H1 (cell line): ENCODE measurements around the gene SERPINH1. TPM values are rescaled to one million over a fixed set of nuclear protein-coding genes. Genes with fewer than 3 reads are reported as not detected.

Source experiments
- CTCF ChIA-PET: fragments of 300-600 bp; sonication (Branson Sonifier 250); formaldehyde crosslinking; loops from one replicate; lab custom pipeline; 2021; ENCODE audit not compliant: partially characterized antibody; lab: Charles Lee
- POLR2A ChIA-PET: fragments of 300-600 bp; sonication (Branson Sonifier 250); formaldehyde crosslinking; loops from one replicate; lab custom pipeline; 2021; ENCODE audit warnings: inconsistent platforms; ENCODE audit not compliant: partially characterized antibody; lab: Charles Lee
- DNase-seq, 2 experiments: peaks; one replicate each; pipeline versions ENCODE4 v3.0.0 to v3.0.0-alpha.2; 2010 to 2022; ENCODE audit warnings: low spot score in 2 of 2, low read depth in 1 of 2, mixed read lengths in 1 of 2
- FAIRE-seq: peaks from 2 replicates; lab custom pipeline; 2011; peaks lifted over from hg19 to GRCh38; lab: Jason Lieb, UNC
- H2AFZ ChIP-seq: 2 replicates; pipeline ENCODE4 v1.8.1; 2012; ENCODE audit warnings: low read length, inconsistent platforms
- H2AK5ac ChIP-seq: 2 replicates; pipeline ENCODE4 v1.6.1; 2013; ENCODE audit warnings: low read depth, low read length
- H2BK120ac ChIP-seq: replicated peaks from 2 replicates; pipeline ENCODE3; 2013; ENCODE audit warnings: low read depth, low read length, inconsistent platforms
- H2BK12ac ChIP-seq: 2 replicates; pipeline ENCODE4 v1.6.1; 2013; ENCODE audit warnings: low read depth, low read length
- H2BK15ac ChIP-seq: 2 replicates; pipeline ENCODE4 v1.6.1; 2013; ENCODE audit warnings: low read length
- H2BK20ac ChIP-seq: 2 replicates; pipeline ENCODE4 v1.6.1; 2013; ENCODE audit warnings: low read length
- H2BK5ac ChIP-seq: 2 replicates; pipeline ENCODE4 v1.6.1; 2013; ENCODE audit warnings: low read depth, low read length
- H3K14ac ChIP-seq: 2 replicates; pipeline ENCODE4 v1.6.1; 2013; ENCODE audit warnings: inconsistent platforms; ENCODE audit not compliant: insufficient read length
- H3K18ac ChIP-seq: 2 replicates; pipeline ENCODE4 v1.6.1; 2013; ENCODE audit warnings: low read length; ENCODE audit errors: extremely low read depth
- H3K23ac ChIP-seq: 2 replicates; pipeline ENCODE4 v1.6.1; 2013; ENCODE audit warnings: inconsistent platforms; ENCODE audit not compliant: insufficient read length
- H3K23me2 ChIP-seq: 2 replicates; pipeline ENCODE4 v1.6.1; 2013; ENCODE audit warnings: low read depth, low read length
- H3K27ac ChIP-seq: 2 replicates; pipeline ENCODE4 v1.6.1; 2011; ENCODE audit warnings: low read depth, low read length, inconsistent platforms
- H3K27me3 ChIP-seq, 4 experiments: replicated peaks in 1 of 4; 1 replicate in 1 of 4; 2 replicates in 3 of 4; pipeline versions ENCODE4 v1.6.1 to v1.8.1; 2011 to 2013; ENCODE audit warnings: low read length in 3 of 4, mild to moderate bottlenecking in 3 of 4, inconsistent platforms in 2 of 4, mixed read lengths in 2 of 4, moderate library complexity in 1 of 4; ENCODE audit not compliant: control insufficient read depth in 3 of 4, insufficient read depth in 3 of 4; ENCODE audit errors: extremely low read depth in 1 of 4
- H3K36me3 ChIP-seq, 4 experiments: 2 replicates each; pipeline versions ENCODE4 v1.6.1 to v1.8.1; 2011 to 2013; ENCODE audit warnings: mild to moderate bottlenecking in 4 of 4, low read length in 3 of 4, moderate library complexity in 2 of 4, control low read depth in 1 of 4, inconsistent platforms in 1 of 4; ENCODE audit not compliant: insufficient read depth in 4 of 4, control insufficient read depth in 2 of 4
- H3K4ac ChIP-seq: replicated peaks from 2 replicates; pipeline ENCODE3; 2013; ENCODE audit warnings: low read length, low read depth, mixed read lengths, inconsistent platforms; ENCODE audit not compliant: insufficient read length
- H3K4me1 ChIP-seq, 4 experiments: replicated peaks in 1 of 4; 1 replicate in 1 of 4; 2 replicates in 3 of 4; pipeline versions ENCODE4 v1.6.1 to v1.8.1; 2011 to 2013; ENCODE audit warnings: low read length in 3 of 4, inconsistent platforms in 2 of 4, mixed read lengths in 1 of 4; ENCODE audit not compliant: insufficient read depth in 4 of 4, control insufficient read depth in 3 of 4
- H3K4me2 ChIP-seq, 2 experiments: 2 replicates each; pipeline versions ENCODE4 v1.6.1 to v1.8.1; 2011 to 2013; ENCODE audit warnings: low read depth in 2 of 2, low read length in 2 of 2, control low read depth in 1 of 2, inconsistent platforms in 1 of 2, mild to moderate bottlenecking in 1 of 2; ENCODE audit not compliant: insufficient read depth in 1 of 2
- H3K4me3 ChIP-seq, 4 experiments: fragments of 200-600, 300-600 bp in 1 of 4; sonication (generic), shearing (Covaris generic), sonication (Bioruptor Twin) in 1 of 4; 2 replicates each; pipeline versions ENCODE4 v1.5.1 to v1.8.1; 2011 to 2016; ENCODE audit warnings: low read length in 4 of 4, low read depth in 3 of 4, control low read depth in 2 of 4, inconsistent platforms in 2 of 4, mild to moderate bottlenecking in 2 of 4, mixed read lengths in 1 of 4, moderate library complexity in 1 of 4; ENCODE audit not compliant: insufficient read depth in 2 of 4; ENCODE audit errors: extremely low read depth in 1 of 4
- H3K56ac ChIP-seq: replicated peaks from 2 replicates; pipeline ENCODE3; 2013; ENCODE audit warnings: low read depth, mild to moderate bottlenecking, mixed read lengths, low read length, inconsistent platforms; ENCODE audit not compliant: insufficient read length
- H3K79me1 ChIP-seq: 2 replicates; pipeline ENCODE4 v1.6.1; 2013; ENCODE audit warnings: low read depth, low read length, control low read depth
- H3K79me2 ChIP-seq, 2 experiments: 2 replicates each; pipeline versions ENCODE4 v1.6.1 to v1.8.1; 2012 to 2013; ENCODE audit warnings: low read length in 2 of 2, mild to moderate bottlenecking in 2 of 2, inconsistent platforms in 1 of 2; ENCODE audit not compliant: insufficient read depth in 2 of 2, control insufficient read depth in 1 of 2
- H3K9ac ChIP-seq, 4 experiments: replicated peaks in 1 of 4; 1 replicate in 1 of 4; 2 replicates in 3 of 4; pipeline versions ENCODE4 v1.6.1 to v1.8.1; 2011 to 2013; ENCODE audit warnings: low read depth in 3 of 4, low read length in 3 of 4, control low read depth in 2 of 4, mild to moderate bottlenecking in 2 of 4, moderate library complexity in 2 of 4, inconsistent platforms in 1 of 4; ENCODE audit errors: extremely low read depth in 1 of 4
- H3K9me3 ChIP-seq, 2 experiments: 2 replicates each; pipeline versions ENCODE4 v1.6.1 to v1.8.1; 2012 to 2013; ENCODE audit warnings: mild to moderate bottlenecking in 2 of 2, moderate library complexity in 2 of 2, control low read depth in 1 of 2, inconsistent platforms in 1 of 2, low read depth in 1 of 2, low read length in 1 of 2, mixed read lengths in 1 of 2; ENCODE audit not compliant: insufficient read depth in 2 of 2
- H4K20me1 ChIP-seq, 2 experiments: replicated peaks in 1 of 2; 2 replicates each; pipeline versions ENCODE3 to v1.8.1; 2011 to 2013; ENCODE audit warnings: inconsistent platforms in 2 of 2, low read length in 2 of 2, mild to moderate bottlenecking in 1 of 2; ENCODE audit not compliant: insufficient read depth in 2 of 2, control insufficient read depth in 1 of 2
- H4K5ac ChIP-seq: 2 replicates; pipeline ENCODE4 v1.6.1; 2013; ENCODE audit warnings: low read length, low read depth, mixed read lengths, inconsistent platforms; ENCODE audit not compliant: insufficient read length
- H4K8ac ChIP-seq: 2 replicates; pipeline ENCODE4 v1.8.0; 2013; ENCODE audit warnings: mild to moderate bottlenecking, moderate library complexity, low read length, inconsistent platforms; ENCODE audit not compliant: insufficient read depth; ENCODE audit errors: extremely low read depth
- H4K91ac ChIP-seq: replicated peaks from 2 replicates; pipeline ENCODE3; 2013; ENCODE audit warnings: low read length, mixed read lengths, inconsistent platforms; ENCODE audit not compliant: insufficient read length
- BACH1 ChIP-seq: IDR thresholded peaks from 2 replicates; pipeline ENCODE4 v1.6.1; 2012; ENCODE audit warnings: low read length, improper control_type of control experiment
- E2F6 ChIP-seq: IDR thresholded peaks from 2 replicates; pipeline ENCODE4 v1.6.1; 2012; ENCODE audit warnings: inconsistent platforms
- EZH2 ChIP-seq: fragments of 200-600 bp; sonication (generic); IDR thresholded peaks from 2 replicates; pipeline ENCODE4 v1.7.1; 2012; ENCODE audit warnings: low read depth, mild to moderate bottlenecking, moderate library complexity, low read length, inconsistent platforms; ENCODE audit not compliant: severe bottlenecking
- NRF1 ChIP-seq: IDR thresholded peaks from 2 replicates; pipeline ENCODE4 v1.6.1; 2011; ENCODE audit warnings: mild to moderate bottlenecking, low read depth, low read length, improper control_type of control experiment
- RFX5 ChIP-seq: IDR thresholded peaks from 2 replicates; pipeline ENCODE4 v1.6.1; 2011; ENCODE audit warnings: low read depth, low read length, improper control_type of control experiment, borderline replicate concordance
- SAP30 ChIP-seq: fragments of 300-600 bp; sonication (generic); IDR thresholded peaks from 2 replicates; pipeline ENCODE4 v1.7.1; 2012; ENCODE audit warnings: low read length, moderate library complexity, mild to moderate bottlenecking, inconsistent platforms; ENCODE audit not compliant: insufficient read depth, insufficient replicate concordance
- SIX5 ChIP-seq: IDR thresholded peaks from 2 replicates; pipeline ENCODE4 v1.6.1; 2011; ENCODE audit warnings: mild to moderate bottlenecking, low read depth, low read length
- SP1 ChIP-seq: IDR thresholded peaks from 2 replicates; pipeline ENCODE4 v1.6.1; 2011; ENCODE audit warnings: low read depth, low read length
- TBP ChIP-seq: IDR thresholded peaks from 2 replicates; pipeline ENCODE4 v1.6.1; 2011; ENCODE audit warnings: low read depth, low read length, improper control_type of control experiment
- TEAD4 ChIP-seq: IDR thresholded peaks from 2 replicates; pipeline ENCODE4 v1.6.1; 2012; ENCODE audit warnings: low read depth, low read length, inconsistent platforms, mixed read lengths
- WGBS, 2 experiments: shearing (Covaris generic) in 1 of 2; methylation state at CpG; one replicate each; pipeline versions ENCODE4 v1.1.6 to v1.1.7; 2013 to 2015; ENCODE audit warnings: low lambda C conversion rate in 2 of 2, mixed read lengths in 2 of 2, inconsistent platforms in 1 of 2, low coverage in 1 of 2, missing lambda C conversion rate in 1 of 2; ENCODE audit not compliant: insufficient replicate concordance in 2 of 2, insufficient coverage in 1 of 2, insufficient read length in 1 of 2; ENCODE audit errors: extremely low coverage in 1 of 2, missing lambda C conversion rate in 1 of 2; 5-methylcytosine and 5-hydroxymethylcytosine counted together
- polyA plus RNA-seq, 7 experiments: library from polyadenylated mRNA; depleted of rRNA in 3 of 7; stranded (reverse) in 5 of 7; unstranded in 2 of 7; fragments of >200 nt in 5 of 7; fragments of 200-250 nt in 2 of 7; gene quantifications; 1 replicate in 5 of 7; 2 replicates in 1 of 7; 4 replicates in 1 of 7; pipeline versions ENCODE4 v1.2.1 to v1.2.3, GENCODE V29; 2011 to 2013; ENCODE audit warnings: missing spikeins in 2 of 7, mixed read lengths in 2 of 7
- total RNA-seq: library from RNA; stranded (reverse); fragmentation: NEBNext Ultra II Directional; extraction: Animal tissue kit (Norgen Biotek cat#: 25700); gene quantifications from 2 replicates; pipeline ENCODE4 v1.2.1, GENCODE V29; 2021
- TF ChIP-seq, protein P1 (sequence below): IDR thresholded peaks from 2 replicates; pipeline ENCODE4 v1.6.1; 2012; ENCODE audit warnings: inconsistent platforms

The SERPINH1 gene
- total and polyA plus RNA-seq, 2 of the 8 experiments (the other 6 are each of a cell fraction or from before 2014, with no cell fraction given): 420 to 621 TPM

- Histone ChIP-seq H4K5ac (peak overlapping the region; percentile 69), H4K91ac (peak overlapping the region; percentile 91), H3K23ac (no peak overlapping the region), H3K4me1 (peaks cover 10 to 52% (median 35%) of the 10 kb centered on the region in 4 experiments), H2BK5ac (peak overlapping the region; percentile 96), H3K27ac (peak overlapping the region; percentile 95), H2BK15ac (no peak overlapping the region; the same call in 1 of the 2 replicates), H3K14ac (no peak overlapping the region), H3K4me3 (peak overlapping the region; percentile 62 to 93 (median 84)), H3K79me1 (peaks cover 10% of the 10 kb centered on the region; the same call in 1 of the 2 replicates), H3K36me3 (peaks cover 10 to 21% (median 17%) of the 10 kb centered on the region in 4 experiments), H3K18ac (peak overlapping the region; percentile 95), H2BK120ac (peak overlapping the region; percentile 60), H3K4me2 (peak overlapping the region; percentile 82 to 95), H2AFZ (no peak overlapping the region), H3K79me2 (peaks cover 11 to 61% of the 10 kb centered on the region in 2 experiments), H3K27me3 (no peaks in the 10 kb centered on the region), H3K23me2 (peaks cover 12% of the 10 kb centered on the region), H3K4ac (peak overlapping the region; percentile 89), H4K8ac (peak overlapping the region; percentile 91; the same call in 1 of the 2 replicates), H3K9me3 (no peaks in the 10 kb centered on the region), H2BK12ac (peak overlapping the region; percentile 82), H2AK5ac (peak overlapping the region; percentile 45; the same call in 1 of the 2 replicates), H4K20me1 (peaks cover 5 to 14% of the 10 kb centered on the region in 2 experiments), H3K9ac (peak overlapping the region; percentile 65 to 91 (median 78)), H3K56ac (peak overlapping the region; percentile 87), H2BK20ac (no peak overlapping the region)
- 2% methylated on average over 14 of the region's 16 CpGs; no CpG with 5 or more reads in 1 of the 2 experiments for WGBS, 2 experiments
- DNase-seq: peak in 1 of 2 experiments; percentile 79
- POLR2A ChIA-PET: interaction anchor here (0.6 to 35.1 kb wide), 26 partner anchors 0 to 322 kb away, joined by 3 to 1120 read pairs (median 4); partner anchors contain the start of genes MOGAT2 and SERPINH1
- no peak for FAIRE-seq
- CTCF ChIA-PET: interaction anchor here (0.7 to 17.4 kb wide), 12 partner anchors 3 to 118 kb away, joined by 3 to 344 read pairs (median 8); partner anchors contain the start of gene SERPINH1
- TF ChIP-seq, protein P1, sequence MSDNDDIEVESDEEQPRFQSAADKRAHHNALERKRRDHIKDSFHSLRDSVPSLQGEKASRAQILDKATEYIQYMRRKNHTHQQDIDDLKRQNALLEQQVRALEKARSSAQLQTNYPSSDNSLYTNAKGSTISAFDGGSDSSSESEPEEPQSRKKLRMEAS: peak; percentile 18; the same call in 1 of the 2 replicates
- no peak for TF ChIP-seq SAP30
- TF ChIP-seq TEAD4: peak; percentile 82
- 0 out of 2 replicates have a peak, but pooled peaks have one; percentile 15 for TF ChIP-seq BACH1
- TF ChIP-seq EZH2: no peak
- TF ChIP-seq E2F6: peak; percentile 63; the same call in 1 of the 2 replicates
- TF ChIP-seq SP1: peak; percentile 61; the same call in 1 of the 2 replicates
- TF ChIP-seq RFX5: no peak
- no peak for TF ChIP-seq NRF1
- no peak for TF ChIP-seq SIX5
- peak; percentile 63; the same call in 1 of the 2 replicates for TF ChIP-seq TBP
These were observed 907 bp downstream of the SERPINH1 start for GRCh38 chr11:75562836-75563484.
